ENCODE data around the gene ZNF669.

DNA sequence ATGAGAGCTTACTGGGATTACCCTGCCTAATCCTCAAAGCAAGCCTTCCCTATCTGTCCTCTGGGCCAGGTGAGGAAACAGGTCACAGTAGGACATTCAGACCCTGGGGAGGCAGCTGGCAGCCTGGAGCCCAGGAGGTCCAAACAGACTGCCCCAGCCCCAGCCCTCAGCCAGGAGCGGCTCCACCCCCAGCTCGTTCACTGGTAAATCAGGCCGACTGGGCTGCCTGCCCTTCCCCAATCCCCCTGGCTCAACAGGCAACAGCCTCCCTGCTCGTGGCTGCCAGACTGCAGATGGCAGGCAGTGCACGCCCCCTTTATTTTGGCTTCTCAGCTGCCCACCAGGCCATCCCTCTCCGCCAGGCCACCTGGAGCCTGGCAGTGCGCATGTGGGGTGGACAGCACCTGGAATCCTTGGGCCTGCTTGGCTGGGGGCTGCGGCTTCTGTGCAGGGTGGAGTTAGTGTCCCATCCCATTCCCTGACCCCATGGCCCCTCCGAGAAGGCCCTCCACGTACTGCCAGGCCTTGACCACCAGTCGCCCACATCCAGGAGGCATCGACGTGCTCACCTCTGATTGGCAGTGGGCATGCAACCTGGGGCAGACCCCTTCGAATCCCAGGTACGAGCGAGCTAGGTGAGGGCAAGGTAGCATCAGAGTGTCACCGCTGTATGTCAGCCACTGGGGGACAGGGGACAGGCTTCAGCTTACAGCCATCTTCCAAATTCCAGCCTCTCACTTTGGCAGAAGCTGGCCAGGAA is 14.4 kb downstream of the ZNF669 start:
- TF ChIP-seq, protein P1, sequence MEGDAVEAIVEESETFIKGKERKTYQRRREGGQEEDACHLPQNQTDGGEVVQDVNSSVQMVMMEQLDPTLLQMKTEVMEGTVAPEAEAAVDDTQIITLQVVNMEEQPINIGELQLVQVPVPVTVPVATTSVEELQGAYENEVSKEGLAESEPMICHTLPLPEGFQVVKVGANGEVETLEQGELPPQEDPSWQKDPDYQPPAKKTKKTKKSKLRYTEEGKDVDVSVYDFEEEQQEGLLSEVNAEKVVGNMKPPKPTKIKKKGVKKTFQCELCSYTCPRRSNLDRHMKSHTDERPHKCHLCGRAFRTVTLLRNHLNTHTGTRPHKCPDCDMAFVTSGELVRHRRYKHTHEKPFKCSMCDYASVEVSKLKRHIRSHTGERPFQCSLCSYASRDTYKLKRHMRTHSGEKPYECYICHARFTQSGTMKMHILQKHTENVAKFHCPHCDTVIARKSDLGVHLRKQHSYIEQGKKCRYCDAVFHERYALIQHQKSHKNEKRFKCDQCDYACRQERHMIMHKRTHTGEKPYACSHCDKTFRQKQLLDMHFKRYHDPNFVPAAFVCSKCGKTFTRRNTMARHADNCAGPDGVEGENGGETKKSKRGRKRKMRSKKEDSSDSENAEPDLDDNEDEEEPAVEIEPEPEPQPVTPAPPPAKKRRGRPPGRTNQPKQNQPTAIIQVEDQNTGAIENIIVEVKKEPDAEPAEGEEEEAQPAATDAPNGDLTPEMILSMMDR (IDR thresholded peaks at IDR 0.05) = no peak
- no peak for TF ChIP-seq POLR2A (IDR thresholded peaks at IDR 0.05; ENCODE audit: low read depth)
- no peak for TF ChIP-seq EP300 (IDR thresholded peaks at IDR 0.05)
- no peak for TF ChIP-seq POLR2AphosphoS5 (IDR thresholded peaks at IDR 0.05)

Measured in esophagus muscularis mucosa (tissue), 4 donors.